HTERT RPE-1 (cell line): Measurements from ENCODE around the gene FCRL2.

Source experiments
- in situ Hi-C: fragments of 300-500 bp; cut with MboI; formaldehyde crosslinking; loops from 4 replicates; pipeline ENCODE4 v1.14.3; 2020; ENCODE audit warnings: low sequenced_read_pairs

FCRL2 gene, protein sequence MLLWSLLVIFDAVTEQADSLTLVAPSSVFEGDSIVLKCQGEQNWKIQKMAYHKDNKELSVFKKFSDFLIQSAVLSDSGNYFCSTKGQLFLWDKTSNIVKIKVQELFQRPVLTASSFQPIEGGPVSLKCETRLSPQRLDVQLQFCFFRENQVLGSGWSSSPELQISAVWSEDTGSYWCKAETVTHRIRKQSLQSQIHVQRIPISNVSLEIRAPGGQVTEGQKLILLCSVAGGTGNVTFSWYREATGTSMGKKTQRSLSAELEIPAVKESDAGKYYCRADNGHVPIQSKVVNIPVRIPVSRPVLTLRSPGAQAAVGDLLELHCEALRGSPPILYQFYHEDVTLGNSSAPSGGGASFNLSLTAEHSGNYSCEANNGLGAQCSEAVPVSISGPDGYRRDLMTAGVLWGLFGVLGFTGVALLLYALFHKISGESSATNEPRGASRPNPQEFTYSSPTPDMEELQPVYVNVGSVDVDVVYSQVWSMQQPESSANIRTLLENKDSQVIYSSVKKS

DNA sequence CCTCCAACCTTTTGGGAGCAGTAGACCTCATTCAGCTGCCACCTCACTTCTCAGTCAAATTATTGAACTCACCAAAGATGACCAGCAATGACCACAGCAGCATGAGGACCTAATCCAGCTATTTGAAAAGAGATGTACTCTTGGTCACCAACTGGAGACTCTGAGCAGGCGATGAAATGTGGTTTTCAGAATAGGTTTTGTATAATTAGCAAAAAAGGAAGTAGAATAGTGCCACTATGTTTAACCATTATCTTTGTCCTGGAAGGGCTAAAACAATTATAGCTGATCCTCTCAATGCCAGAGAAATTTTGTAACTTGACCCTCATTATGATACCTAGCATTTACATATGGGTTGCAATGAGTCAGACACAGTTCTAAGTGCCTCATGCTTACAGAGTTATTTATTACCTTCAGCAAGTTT is at the start of gene FCRL2:
FCRL2 (minus strand) TSS at position 162 of the 421 bp plus-strand sequence; CDS start at position 103, 59 bp downstream.
- in situ Hi-C loops: no loop called here

DNA sequence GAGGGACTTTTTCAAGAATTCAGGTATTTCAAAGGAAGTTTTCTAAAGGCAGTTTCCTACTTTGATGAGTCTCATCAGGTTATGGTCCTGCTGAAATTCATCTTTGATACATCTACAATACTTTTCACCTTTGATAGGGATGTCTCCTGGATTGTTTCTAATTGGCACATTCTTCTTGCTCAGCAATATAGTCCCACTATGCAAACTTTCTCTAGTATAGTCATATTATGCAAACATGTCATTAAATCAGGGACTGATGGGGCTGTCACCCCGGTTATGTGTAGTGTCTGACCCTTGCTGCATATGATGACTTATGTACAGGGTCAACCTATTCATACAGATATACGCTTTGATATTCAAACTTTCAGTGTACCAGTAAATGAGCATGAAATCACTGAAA is 43.4 kb upstream of the FCRL2 start:
- in situ Hi-C loops: no loop called here

DNA sequence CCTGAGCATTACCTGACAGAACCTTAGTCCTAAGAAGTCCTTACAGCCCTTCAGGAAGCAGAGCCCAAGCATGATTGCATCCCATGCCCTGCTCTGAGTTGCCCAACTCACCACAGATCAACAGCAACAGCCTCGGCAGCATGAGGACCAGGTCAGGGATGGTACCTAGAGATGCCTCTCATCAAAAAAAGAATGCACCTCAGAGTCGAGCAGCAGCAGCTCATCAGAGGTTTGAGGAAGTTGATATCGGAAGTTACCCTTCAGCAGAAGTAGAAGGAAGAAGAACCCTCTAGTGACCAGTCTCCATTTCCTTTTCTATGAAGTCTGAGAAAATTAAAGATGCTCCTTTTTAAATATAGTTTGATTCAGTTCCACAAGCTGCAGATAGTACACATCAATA is 43.0 kb upstream of the FCRL2 start, which contains the start of gene FCRL1:
FCRL1 (minus strand) TSS at position 225 of the 400 bp plus-strand sequence; CDS start at position 142, 83 bp downstream.
- in situ Hi-C loops: no loop called here

DNA sequence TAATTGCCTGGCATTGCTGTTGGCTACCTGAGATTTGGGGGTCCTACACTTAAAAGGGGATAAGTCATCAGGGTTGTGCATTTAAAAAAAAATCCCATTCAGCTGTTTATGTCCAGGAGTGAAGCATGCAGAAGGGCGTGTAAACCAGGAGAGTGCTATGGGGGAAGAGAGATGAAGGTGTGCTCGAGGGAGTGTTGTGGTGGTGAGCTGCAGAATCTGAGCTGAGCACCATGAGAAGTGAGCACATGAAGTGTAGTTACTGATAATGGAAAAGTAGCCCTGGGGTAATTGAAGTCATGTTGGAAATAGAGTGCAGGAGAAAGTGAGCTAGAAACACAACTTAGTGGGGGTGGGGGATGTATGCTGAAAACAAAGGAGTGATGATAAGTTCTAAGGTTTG is 42.3 kb upstream of the FCRL2 start:
- in situ Hi-C loops: no loop called here

DNA sequence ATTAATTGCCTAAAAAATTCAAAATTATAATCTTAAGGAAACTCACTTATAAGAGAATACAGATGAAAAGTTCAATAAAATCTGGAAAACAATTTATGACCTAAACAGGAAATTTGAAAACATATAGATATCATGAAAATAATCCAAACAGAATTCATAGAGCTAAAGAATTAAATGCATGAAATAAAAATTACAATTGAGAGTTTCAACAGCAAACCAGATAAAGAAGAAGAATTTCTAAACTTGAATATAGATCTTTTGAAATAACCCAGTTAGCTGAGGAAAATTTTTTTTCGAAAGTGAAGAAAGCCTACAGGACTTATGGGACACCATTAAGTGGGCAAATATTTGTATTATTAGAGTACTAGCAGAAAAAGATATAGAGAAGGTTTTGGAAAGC is 36.3 kb upstream of the FCRL2 start:
- in situ Hi-C loops: no loop called here

DNA sequence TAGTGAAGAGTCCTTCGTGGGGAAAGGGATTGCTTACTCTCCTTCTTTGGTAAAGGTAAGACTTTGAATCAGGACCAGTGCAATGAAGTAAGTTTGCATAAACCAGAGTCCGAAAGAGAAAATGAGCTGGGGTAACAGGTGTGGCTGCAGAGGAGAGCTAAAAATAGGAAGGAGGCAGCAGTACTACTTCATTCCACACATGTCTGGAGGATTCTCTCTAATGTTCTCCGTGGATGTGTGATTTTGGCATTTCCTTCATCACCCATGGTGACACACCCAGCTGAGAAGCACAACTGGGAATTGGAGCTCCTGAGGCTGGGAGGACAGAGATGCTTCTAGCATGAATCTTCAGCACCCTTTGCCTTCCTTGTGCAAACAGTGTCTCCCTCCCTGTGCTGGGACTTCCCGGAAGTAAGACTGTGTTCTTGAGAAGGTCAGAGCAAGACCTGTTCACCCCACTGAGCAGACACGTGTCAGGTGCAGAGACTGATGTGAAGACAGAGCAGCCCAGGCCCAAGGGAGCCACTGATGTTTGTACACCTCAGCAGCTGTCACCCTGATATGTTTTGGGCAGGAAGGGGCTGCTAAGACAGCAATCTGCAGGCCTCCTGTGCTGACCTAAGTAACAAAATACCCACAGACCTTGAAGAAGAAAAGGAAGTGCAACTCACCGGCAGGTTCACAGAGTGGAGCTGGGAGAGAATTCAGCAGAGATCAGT is 29.7 kb upstream of the FCRL2 start:
- in situ Hi-C loops: no loop called here

DNA sequence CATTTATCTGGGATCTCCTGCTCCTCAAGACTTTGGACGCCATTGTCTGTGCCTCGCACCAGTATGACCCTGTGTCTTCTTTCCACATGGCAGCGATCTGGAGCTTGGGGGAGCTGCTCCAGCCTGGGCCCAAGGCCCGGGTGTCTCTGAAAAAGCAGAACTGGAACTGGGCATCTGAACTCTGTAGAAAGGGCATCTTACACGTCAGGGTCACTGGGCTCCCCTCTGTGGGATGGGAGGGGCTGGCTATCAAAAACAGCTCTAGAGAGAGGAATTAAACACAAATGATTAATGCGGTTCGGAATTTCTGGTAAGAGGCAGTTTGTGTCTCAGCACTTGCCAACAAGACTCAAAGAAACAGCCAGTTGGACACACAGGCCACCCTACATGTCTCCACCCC is 26.9 kb upstream of the FCRL2 start:
- in situ Hi-C loops: no loop called here

DNA sequence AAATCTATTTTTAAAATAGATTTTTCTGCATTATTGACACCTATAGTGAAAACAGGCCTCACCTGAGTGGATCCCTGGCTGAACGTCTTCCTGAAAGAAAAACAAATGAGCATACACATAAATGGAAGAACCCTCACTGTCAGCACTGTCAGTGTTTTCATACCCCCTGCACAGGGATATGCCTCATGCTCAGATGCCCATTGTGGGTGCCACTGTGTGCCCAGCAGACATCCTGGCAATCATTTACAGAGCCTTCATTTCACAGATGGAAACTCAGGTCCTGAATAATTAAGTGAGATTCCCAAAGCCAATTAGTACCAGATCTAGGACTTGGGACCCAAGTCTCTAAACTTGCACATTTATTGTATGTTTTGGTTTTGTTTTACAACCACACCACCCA is 23.1 kb upstream of the FCRL2 start:
- in situ Hi-C loops: no loop called here

DNA sequence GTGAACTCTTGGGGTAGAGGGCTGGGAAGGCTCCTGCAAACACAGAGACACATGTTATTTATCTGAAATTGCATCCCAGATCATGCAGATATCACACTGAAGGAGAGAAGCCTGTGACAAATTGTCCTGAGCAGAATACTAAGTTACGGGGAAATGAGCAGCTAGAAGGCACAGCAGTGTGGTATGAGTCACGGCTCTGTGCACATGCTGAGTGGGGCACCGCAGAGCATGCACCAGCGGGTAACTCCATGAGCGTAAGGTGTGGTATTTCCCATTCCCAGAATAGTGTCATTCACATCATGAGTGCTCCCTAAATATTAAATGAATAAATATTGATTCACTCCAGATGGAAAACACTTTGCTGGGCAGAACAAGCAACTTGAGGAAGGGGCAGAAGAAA is 21.3 kb upstream of the FCRL2 start:
- in situ Hi-C loops: no loop called here

DNA sequence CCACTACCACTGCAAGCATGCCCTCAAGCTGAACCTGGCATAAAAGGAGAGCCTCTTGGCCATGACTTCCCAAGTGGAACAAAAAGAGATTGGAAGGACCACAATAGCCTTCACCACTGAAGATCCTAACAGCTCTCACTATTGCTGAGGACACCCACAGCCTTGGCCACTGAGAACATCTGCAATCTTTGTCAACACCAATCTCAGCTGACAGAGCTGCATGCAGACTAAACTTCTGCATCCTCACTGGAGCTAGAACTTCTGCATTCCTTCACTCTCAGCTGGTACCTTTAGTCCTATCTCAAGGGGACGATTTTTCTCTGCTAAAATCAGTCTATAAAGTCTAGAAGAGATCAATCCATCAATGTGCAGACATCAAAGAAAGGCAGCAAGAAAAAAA is 8.3 kb upstream of the FCRL2 start:
- in situ Hi-C loops: no loop called here

DNA sequence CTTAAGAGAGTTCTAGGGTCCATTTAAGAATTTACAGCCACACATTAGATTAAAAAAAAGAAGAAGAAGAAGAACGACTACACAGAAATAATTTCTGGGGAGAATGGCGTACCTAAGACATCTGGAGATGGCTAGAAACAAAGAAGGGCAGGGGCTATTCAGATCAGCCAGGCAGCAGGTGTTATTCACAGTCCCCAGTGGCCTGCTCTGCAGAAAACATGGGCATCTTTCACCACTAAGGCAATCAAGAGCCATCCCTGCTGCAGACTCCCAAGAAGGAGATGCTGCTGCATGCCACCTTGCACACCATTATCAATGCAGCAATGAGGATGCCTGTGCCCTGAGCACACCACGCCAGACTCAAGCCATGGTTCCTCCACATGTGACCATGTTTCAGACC is 7.9 kb upstream of the FCRL2 start:
- in situ Hi-C loops: no loop called here

DNA sequence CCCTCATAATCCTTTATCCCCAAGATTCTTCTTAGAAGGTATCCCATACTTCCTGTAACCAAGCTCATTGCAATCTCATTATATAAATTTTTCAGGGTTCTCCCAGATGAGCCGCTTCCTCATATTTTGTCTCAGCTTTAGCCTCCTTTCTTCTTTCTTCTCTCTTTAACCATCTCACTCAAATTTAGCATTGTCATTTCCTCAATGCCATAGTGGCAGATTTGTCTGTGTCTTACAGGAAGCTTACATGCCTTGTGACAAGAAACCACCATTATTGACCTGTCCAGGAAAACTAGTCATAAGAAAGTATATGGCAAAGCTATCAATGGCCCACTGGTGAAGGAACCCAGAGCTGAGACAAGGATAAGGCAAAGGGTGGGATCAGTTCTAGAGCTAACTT is 6.0 kb upstream of the FCRL2 start:
- in situ Hi-C loops: no loop called here

DNA sequence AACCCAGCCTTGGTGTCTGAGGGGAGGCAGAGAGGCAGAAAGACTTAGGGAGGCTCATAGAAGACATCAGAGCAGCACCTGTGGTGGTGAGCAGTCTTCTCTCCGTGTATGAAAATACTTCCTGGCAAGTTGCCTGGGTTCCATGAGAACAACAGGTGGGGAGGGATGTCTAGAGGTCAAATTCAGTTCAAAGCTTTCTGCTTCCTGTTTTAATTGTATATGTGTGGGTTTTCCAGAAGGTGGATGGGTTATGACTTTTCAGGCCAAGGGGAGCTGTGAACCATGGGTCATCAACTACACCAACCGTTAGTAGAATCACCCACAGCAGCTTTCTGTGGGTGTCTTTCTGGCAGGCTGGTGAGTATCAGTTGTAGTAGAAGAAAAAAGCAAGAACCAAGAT is 4.1 kb upstream of the FCRL2 start:
- in situ Hi-C loops: no loop called here

DNA sequence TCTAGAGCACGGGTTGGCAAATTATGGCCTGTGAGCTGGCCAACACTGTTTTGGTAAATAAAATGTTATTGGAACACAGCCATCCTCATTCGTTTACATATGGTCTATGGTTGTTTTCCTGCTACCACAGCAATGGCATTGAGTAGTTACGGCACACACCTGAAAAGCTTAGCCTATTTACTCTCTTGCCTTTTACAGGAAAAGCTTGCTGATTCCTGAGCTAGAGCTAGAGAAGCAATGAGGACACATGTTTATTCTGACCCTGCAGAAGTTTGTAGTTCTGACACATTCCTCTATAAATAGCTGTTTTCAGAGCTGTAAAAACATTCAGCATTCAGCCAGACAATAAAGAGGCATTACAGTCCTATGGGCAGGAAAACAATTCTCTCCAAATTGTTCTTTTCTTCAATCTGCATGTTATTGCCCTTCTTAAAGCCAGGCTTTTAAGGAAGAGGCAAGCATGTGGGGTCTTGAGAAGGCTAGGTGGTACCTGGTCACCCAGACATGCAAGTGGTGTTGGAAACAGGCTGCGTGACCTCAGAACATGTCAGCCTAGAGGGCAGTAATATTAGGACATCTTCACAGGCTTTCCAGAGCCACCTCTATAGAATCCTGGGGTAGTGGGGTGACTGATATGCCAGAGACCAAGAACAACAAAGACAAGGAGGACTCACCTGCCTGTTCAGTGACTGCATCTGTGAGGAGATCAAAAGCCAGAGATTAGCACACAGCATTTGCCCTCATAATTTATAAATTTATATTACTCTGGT is 1.6 kb downstream of the FCRL2 start:
- in situ Hi-C loops: no loop called here

DNA sequence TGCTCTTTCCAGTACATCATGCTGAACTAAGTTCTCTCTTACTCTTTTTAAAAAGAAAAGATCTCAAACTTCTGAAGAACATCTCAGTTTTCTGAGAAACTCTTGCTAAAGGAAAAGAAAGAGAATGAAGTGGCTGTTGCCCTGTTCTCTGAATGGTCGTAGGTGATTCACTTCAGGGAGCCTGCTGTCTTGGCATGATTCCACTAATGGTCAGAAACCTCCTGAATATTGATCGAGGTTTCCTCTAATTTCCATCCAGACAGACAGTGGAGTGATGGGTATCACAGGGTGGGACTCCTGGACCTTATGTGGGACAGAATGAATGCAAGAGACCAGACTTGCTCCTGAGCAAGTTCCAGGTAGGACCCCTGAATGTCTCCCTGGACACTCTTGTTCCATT is 2.5 kb downstream of the FCRL2 start:
- in situ Hi-C loops: no loop called here

DNA sequence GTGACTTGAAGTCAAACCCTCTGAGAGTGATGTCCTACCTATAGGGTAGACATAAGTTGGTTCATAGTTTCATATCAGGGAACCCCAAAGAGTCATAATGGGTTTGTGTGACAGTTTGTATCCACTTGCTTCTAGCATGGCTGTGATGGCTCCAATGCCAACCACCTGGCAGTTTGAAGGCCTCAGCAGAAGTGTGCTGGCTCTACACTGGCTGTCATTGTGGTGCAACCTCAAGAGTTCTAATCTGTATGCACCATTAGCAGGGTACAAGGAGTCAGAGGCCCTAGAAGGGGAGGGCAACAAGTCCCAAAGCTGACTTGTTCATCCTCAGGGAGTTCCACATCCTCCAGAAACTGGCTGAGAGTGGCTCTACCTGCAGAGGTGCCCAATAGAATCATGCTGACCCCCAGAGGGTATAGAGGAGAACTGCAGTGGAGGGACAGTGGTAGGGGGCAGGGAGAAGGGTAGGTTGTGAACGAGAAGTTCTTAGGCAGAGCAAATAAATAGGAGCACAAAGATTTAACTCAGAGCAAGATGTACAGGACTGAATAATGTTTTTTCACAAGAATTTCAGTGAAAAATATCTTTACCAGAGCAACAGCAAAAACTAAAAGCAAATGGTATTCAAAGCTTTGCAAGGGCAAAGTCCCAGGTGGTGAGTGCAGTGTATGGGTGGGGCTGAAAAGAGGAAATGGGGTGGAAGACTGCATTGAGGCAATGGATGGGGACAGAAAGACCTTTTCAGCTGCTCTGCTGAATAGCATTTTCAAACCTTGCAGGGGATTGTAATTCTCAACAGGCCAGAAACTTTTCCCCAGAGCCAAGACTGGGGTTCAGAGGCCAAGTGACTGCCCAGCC is 3.2 kb downstream of the FCRL2 start:
- in situ Hi-C loops: no loop called here

DNA sequence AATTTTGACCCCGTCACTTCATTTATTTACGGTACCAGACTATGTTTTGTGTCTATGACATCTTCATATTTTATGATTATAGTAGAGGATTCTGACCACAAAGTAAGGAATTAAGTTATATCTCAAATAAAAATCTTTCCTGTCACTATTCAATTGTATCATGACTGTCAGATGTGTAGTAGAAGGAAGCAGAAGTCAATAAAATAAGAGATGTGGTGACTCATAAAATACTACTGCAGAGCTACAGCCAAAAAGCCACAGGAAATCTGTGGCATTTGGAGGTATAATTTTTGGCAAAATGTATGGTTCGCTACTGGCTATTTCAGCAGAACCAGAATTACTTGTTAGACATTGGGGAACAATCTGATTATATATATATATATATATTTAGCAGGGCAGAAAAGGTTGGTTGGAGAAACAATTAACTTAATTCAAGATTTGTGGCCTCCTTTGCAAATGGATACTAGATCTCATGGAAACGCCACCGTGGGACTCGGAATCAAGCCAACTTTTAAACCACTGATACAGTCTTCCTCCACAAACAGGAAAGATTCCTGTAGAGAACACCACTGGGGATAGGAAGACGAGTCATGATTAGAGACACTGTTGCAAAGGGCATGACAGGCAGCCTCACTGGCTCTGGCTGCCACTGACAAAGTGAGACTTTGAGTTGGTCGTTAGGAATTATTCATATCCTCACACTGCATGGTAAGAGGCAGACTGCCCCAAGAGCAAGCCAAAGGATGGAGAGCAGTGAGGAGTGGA is 5.1 kb downstream of the FCRL2 start:
- in situ Hi-C loops: no loop called here

DNA sequence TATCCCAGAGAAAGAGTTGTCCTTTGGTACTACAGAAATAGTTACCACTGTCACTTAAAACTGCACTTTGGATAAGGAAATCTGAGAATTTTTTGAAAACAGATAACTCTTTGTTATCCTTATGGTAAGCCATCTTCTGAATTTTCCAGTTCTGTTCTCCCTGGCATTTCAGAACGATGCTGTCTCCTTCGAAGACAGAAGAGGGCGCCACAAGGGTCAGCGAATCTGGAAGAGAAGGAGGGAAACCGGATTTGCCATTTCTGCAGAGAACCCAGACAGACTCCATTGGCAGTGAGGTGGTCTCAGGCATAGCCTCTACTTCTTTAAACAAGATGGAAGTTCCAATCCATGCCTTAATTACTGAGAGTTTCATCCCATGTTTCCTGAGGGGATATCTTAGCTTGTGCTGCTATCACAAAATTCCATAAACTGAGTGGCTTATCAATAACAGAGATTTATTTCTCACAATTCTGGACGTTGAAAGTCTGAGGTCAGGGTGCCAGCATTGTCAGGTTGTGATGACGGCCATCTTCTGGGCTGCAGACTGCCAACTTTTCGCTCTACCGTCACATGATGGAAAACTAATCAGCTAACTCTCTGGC is 6.4 kb downstream of the FCRL2 start:
- in situ Hi-C loops: no loop called here

DNA sequence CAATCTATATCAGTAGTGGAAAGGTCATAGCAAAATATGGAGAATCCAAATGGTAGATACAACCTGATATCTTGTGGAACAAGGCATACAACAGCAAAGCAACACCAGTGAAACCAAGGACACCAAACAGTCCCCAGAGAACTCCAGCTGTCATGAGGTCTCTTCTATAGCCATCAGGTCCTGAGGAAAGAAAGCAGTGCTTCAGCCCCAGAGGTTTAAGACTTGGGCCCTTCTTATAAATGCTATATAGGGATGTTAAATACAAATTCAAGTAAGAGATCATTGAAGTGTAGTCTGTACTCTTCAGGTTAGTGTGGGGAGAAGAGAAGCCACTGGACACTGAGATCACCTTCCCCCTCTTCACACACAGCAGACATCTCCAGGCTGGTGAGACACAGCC is 10.1 kb downstream of the FCRL2 start:
- in situ Hi-C loops: no loop called here
